ENCODE measurements around the gene TWIST2. TPM values are rescaled to one million over a fixed set of nuclear protein-coding genes. Genes with fewer than 3 reads are reported as not detected.

TWIST2 gene
- total and polyA plus RNA-seq, 10 of the 15 experiments (the other 5 are each of a cell fraction or from before 2014, with no cell fraction given): not detected

- Histone ChIP-seq H3K9ac (ENCODE audit: control insufficient read depth, insufficient read depth, low read length) (no peak overlapping the region), H3K27me3 (replicated peaks in 1 of 2; ENCODE audit: control insufficient read depth in 2 of 2, insufficient read depth in 2 of 2, low read length in 1 of 2) (peaks cover 0 to 2% of the 10 kb centered on the region in 2 experiments; a peak in 1 of 4 replicates), H3K4me2 (ENCODE audit: control insufficient read depth, insufficient read depth) (no peak overlapping the region), H3K36me3 (ENCODE audit: control insufficient read depth in 2 of 2, insufficient read depth in 2 of 2, low read length in 1 of 2) (no peaks in the 10 kb centered on the region), H2AFZ (ENCODE audit: control insufficient read depth, low read depth, low read length) (no peak overlapping the region), H3K27ac (ENCODE audit: control insufficient read depth, insufficient read depth) (no peak overlapping the region), H3K4me3 (no peak overlapping the region), H3K4me1 (ENCODE audit: control insufficient read depth, insufficient read depth, low read length) (no peaks in the 10 kb centered on the region), H3K79me2 (ENCODE audit: control insufficient read depth, insufficient read depth, low read length) (no peaks in the 10 kb centered on the region), H4K20me1 (ENCODE audit: control insufficient read depth, insufficient read depth) (no peaks in the 10 kb centered on the region), H3K9me3 (replicated peaks; ENCODE audit: control insufficient read depth, insufficient read depth, low read length) (no peaks in the 10 kb centered on the region; the same call in 2 of the 3 replicates)
- DNase-seq (ENCODE audit: low read depth, low spot score) (no peak), FAIRE-seq (no peak), ATAC-seq (no peak)
- no TSS peak for BruUV-seq (replicated peaks)
- intact Hi-C loops (cut with micrococcal nuclease; ENCODE audit: unreplicated experiment): no loop called here
- ChIA-PET RAD21 (ENCODE audit: unreplicated experiment) (no interaction called here), POLR2A (no interaction called here), CTCF (no interaction called here), SMC1A (ENCODE audit: uncharacterized antibody, unreplicated experiment) (no interaction called here)
- in situ Hi-C loops (cut with MboI): no loop called here
- 56% methylated on average over 7 of the region's 7 CpGs for WGBS (ENCODE audit: insufficient coverage, insufficient replicate concordance, low lambda C conversion rate, missing lambda C conversion rate)
- TF ChIP-seq LARP7 (IDR thresholded peaks at IDR 0.05) (no peak), SMAD1 (IDR thresholded peaks at IDR 0.05; ENCODE audit: low read depth, partially characterized antibody) (no peak), PKNOX1 (IDR thresholded peaks at IDR 0.05) (no peak), USF2 (IDR thresholded peaks at IDR 0.05; ENCODE audit: borderline replicate concordance, low read depth, low read length) (no peak), TAF1 (IDR thresholded peaks at IDR 0.05; ENCODE audit: borderline replicate concordance, low read depth, low read length) (no peak), EP300 (IDR thresholded peaks at IDR 0.05; ENCODE audit: borderline replicate concordance in 1 of 2, control insufficient read depth in 1 of 2, low read depth in 2 of 2, low read length in 2 of 2) (no peak), ZSCAN29 (IDR thresholded peaks at IDR 0.05) (no peak), RAD51 (IDR thresholded peaks at IDR 0.05) (no peak), CREB1 (IDR thresholded peaks at IDR 0.05; ENCODE audit: low read depth) (no peak), ZNF687 (IDR thresholded peaks at IDR 0.05) (no peak), ZNF622 (IDR thresholded peaks at IDR 0.05) (no peak), FOXM1 (IDR thresholded peaks at IDR 0.05; ENCODE audit: low read depth, low read length) (no peak), MLLT1 (IDR thresholded peaks at IDR 0.05) (no peak), NBN (IDR thresholded peaks at IDR 0.05) (no peak), MXI1 (IDR thresholded peaks at IDR 0.05; ENCODE audit: low read depth, low read length) (no peak), CTCF (IDR thresholded peaks at IDR 0.05 in 2 of 3, conservative IDR thresholded peaks at IDR 0.05 in 1 of 3; ENCODE audit: control insufficient read depth in 2 of 3, extremely low read depth in 1 of 3, insufficient read depth in 1 of 3, low read depth in 3 of 3, low read length in 3 of 3) (no peak)
These were observed 52.6 kb downstream of the TWIST2 start for GRCh38 chr2:238900511-238900910.
